H9 (cell line): Measurements from ENCODE around the gene LASP1NB.

Experiments
- DNase-seq: peaks from one replicate; pipeline ENCODE4 v3.0.0-alpha.2; 2017
- H2AFZ ChIP-seq: one replicate; pipeline ENCODE4 v1.6.1; 2013; ENCODE audit warnings: mild to moderate bottlenecking, low read length, control low read depth, moderate library complexity
- H2AK5ac ChIP-seq: 2 replicates; pipeline ENCODE4 v1.6.1; 2013; ENCODE audit warnings: low read length, control low read depth, mixed read lengths; ENCODE audit not compliant: insufficient read length
- H2BK120ac ChIP-seq: one replicate; pipeline ENCODE4 v1.6.1; 2013; ENCODE audit warnings: low read depth, mild to moderate bottlenecking, low read length, control low read depth, inconsistent platforms; ENCODE audit not compliant: poor library complexity, severe bottlenecking
- H2BK12ac ChIP-seq: 2 replicates; pipeline ENCODE4 v1.6.1; 2013; ENCODE audit warnings: low read length, control low read depth, mixed read lengths, low read depth; ENCODE audit not compliant: insufficient read length
- H2BK15ac ChIP-seq: 2 replicates; pipeline ENCODE4 v1.6.1; 2013; ENCODE audit warnings: low read depth, low read length, control low read depth
- H2BK20ac ChIP-seq: one replicate; pipeline ENCODE4 v1.6.1; 2013; ENCODE audit warnings: low read depth, mild to moderate bottlenecking, low read length, control low read depth, inconsistent platforms; ENCODE audit not compliant: poor library complexity, severe bottlenecking
- H2BK5ac ChIP-seq: 2 replicates; pipeline ENCODE4 v1.6.1; 2013; ENCODE audit warnings: low read length, control low read depth, mixed read lengths; ENCODE audit not compliant: insufficient read length
- H3K14ac ChIP-seq: 2 replicates; pipeline ENCODE4 v1.6.1; 2013; ENCODE audit warnings: low read length, control low read depth; ENCODE audit not compliant: insufficient read depth
- H3K18ac ChIP-seq: 2 replicates; pipeline ENCODE4 v1.6.1; 2013; ENCODE audit warnings: low read depth, mild to moderate bottlenecking, mixed read lengths, low read length, control low read depth; ENCODE audit not compliant: insufficient read length
- H3K23ac ChIP-seq: 2 replicates; pipeline ENCODE4 v1.6.1; 2013; ENCODE audit warnings: low read length, control low read depth, mixed read lengths, low read depth; ENCODE audit not compliant: insufficient read length
- H3K23me2 ChIP-seq: 2 replicates; pipeline ENCODE4 v1.6.1; 2013; ENCODE audit warnings: low read depth, mild to moderate bottlenecking, mixed read lengths, low read length, control low read depth; ENCODE audit not compliant: insufficient read length, poor library complexity, severe bottlenecking
- H3K27ac ChIP-seq: 2 replicates; pipeline ENCODE4 v1.5.1; 2013; ENCODE audit warnings: low read length, control low read depth, mixed read lengths, low read depth; ENCODE audit not compliant: insufficient read length
- H3K27me3 ChIP-seq: 2 replicates; pipeline ENCODE4 v1.6.1; 2013; ENCODE audit warnings: low read length, control low read depth, inconsistent platforms; ENCODE audit not compliant: insufficient read depth
- H3K4ac ChIP-seq: 2 replicates; pipeline ENCODE4 v1.6.1; 2013; ENCODE audit warnings: low read depth, mild to moderate bottlenecking, control low read depth, inconsistent platforms, low read length, moderate library complexity
- H3K4me1 ChIP-seq: 2 replicates; pipeline ENCODE4 v1.6.1; 2013; ENCODE audit warnings: low read length, control low read depth, inconsistent platforms; ENCODE audit not compliant: insufficient read depth
- H3K4me2 ChIP-seq: 2 replicates; pipeline ENCODE4 v1.6.1; 2013; ENCODE audit warnings: low read length, control low read depth, mixed read lengths; ENCODE audit not compliant: insufficient read length, insufficient read depth
- H3K56ac ChIP-seq: 2 replicates; pipeline ENCODE4 v1.6.1; 2013; ENCODE audit warnings: low read depth, mild to moderate bottlenecking, mixed read lengths, low read length, control low read depth; ENCODE audit not compliant: insufficient read length
- H3K79me1 ChIP-seq: 2 replicates; pipeline ENCODE4 v1.6.1; 2013; ENCODE audit warnings: low read depth, mild to moderate bottlenecking, moderate library complexity, low read length, control low read depth, inconsistent platforms; ENCODE audit not compliant: insufficient read depth, poor library complexity, severe bottlenecking
- H3K79me2 ChIP-seq: 2 replicates; pipeline ENCODE4 v1.6.1; 2013; ENCODE audit warnings: low read length, control low read depth, inconsistent platforms; ENCODE audit not compliant: insufficient read depth
- H3K9ac ChIP-seq: 2 replicates; pipeline ENCODE4 v1.6.1; 2013; ENCODE audit warnings: low read length, control low read depth, mixed read lengths; ENCODE audit not compliant: insufficient read length; ENCODE audit errors: extremely low read depth
- H3K9me3 ChIP-seq: one replicate; pipeline ENCODE4 v1.6.1; 2013; ENCODE audit warnings: low read depth, low read length, inconsistent platforms; ENCODE audit not compliant: control insufficient read depth
- H3T11ph ChIP-seq: one replicate; pipeline ENCODE4 v1.6.1; 2013; ENCODE audit warnings: mild to moderate bottlenecking, low read length, control low read depth, inconsistent platforms
- H4K20me1 ChIP-seq: one replicate; pipeline ENCODE4 v1.6.1; 2013; ENCODE audit not compliant: control insufficient read depth, insufficient read length, insufficient read depth
- H4K5ac ChIP-seq: 2 replicates; pipeline ENCODE4 v1.6.1; 2013; ENCODE audit warnings: low read depth, mild to moderate bottlenecking, mixed read lengths, low read length, control low read depth; ENCODE audit not compliant: insufficient read length
- H4K8ac ChIP-seq: replicated peaks from 2 replicates; pipeline ENCODE4 v1.6.1; 2013; ENCODE audit warnings: low read length, control low read depth, mixed read lengths, low read depth; ENCODE audit not compliant: insufficient read length
- H4K91ac ChIP-seq: 2 replicates; pipeline ENCODE4 v1.6.1; 2013; ENCODE audit warnings: low read depth, mild to moderate bottlenecking, moderate library complexity, mixed read lengths, low read length, control low read depth; ENCODE audit not compliant: insufficient read length
- H3K27ac Mint-ChIP-seq, 3 experiments: 2 replicates in 2 of 3; 3 replicates in 1 of 3; pipeline ENCODE4 v1.8.0; 2020 to 2021; ENCODE audit warnings: mixed read lengths in 3 of 3, mild to moderate bottlenecking in 1 of 3, moderate library complexity in 1 of 3
- H3K27me3 Mint-ChIP-seq: 2 replicates; pipeline ENCODE4 v1.8.0; 2021; ENCODE audit warnings: low read depth, mild to moderate bottlenecking, moderate library complexity, mixed read lengths
- H3K36me3 Mint-ChIP-seq, 3 experiments: 2 replicates in 2 of 3; 3 replicates in 1 of 3; pipeline ENCODE4 v1.8.0; 2020 to 2021; ENCODE audit warnings: low read depth in 3 of 3, mixed read lengths in 3 of 3; ENCODE audit not compliant: insufficient read depth in 1 of 3
- H3K4me1 Mint-ChIP-seq, 2 experiments: 2 replicates each; pipeline ENCODE4 v1.8.0; 2020; ENCODE audit warnings: mixed read lengths in 2 of 2
- H3K4me3 Mint-ChIP-seq, 2 experiments: 2 replicates in 1 of 2; 3 replicates in 1 of 2; pipeline ENCODE4 v1.8.0; 2020 to 2021; ENCODE audit warnings: mild to moderate bottlenecking in 2 of 2, mixed read lengths in 2 of 2, moderate library complexity in 1 of 2
- H3K9me3 Mint-ChIP-seq, 2 experiments: 2 replicates in 1 of 2; 3 replicates in 1 of 2; pipeline ENCODE4 v1.8.0; 2020; ENCODE audit warnings: mild to moderate bottlenecking in 2 of 2, mixed read lengths in 2 of 2, moderate library complexity in 1 of 2
- CTCF ChIP-seq: fragments of 200-600 bp; sonication (generic); conservative IDR thresholded peaks from 3 replicates; pipeline ENCODE4 v1.8.0; 2021; ENCODE audit warnings: antibody characterized with exemption, mild to moderate bottlenecking
- WGBS: extraction: QIAGEN DNeasy Blood & Tissue Kit; methylation state at CpG from one replicate; pipeline ENCODE4 v1.1.7; 2013; ENCODE audit warnings: missing lambda C conversion rate, low lambda C conversion rate, mixed read lengths; ENCODE audit not compliant: insufficient read length; ENCODE audit errors: extremely low coverage; 5-methylcytosine and 5-hydroxymethylcytosine counted together

The LASP1NB gene

GRCh38 chr17:38969281-38969680 lies 43.9 kb downstream of the LASP1NB start:
- H3K4me3 Mint-ChIP-seq: no peak overlapping the region
- H3K9me3 Mint-ChIP-seq: peaks cover 0 to 5% of the 10 kb centered on the region in 2 experiments; a peak in 1 of 5 replicates
- Histone ChIP-seq H3K4me2 (no peak overlapping the region), H2AK5ac (no peak overlapping the region), H3K14ac (no peak overlapping the region), H2BK5ac (no peak overlapping the region), H2AFZ (no peak overlapping the region), H3K27ac (no peak overlapping the region), H3K79me1 (no peaks in the 10 kb centered on the region), H3K4ac (no peak overlapping the region), H2BK15ac (no peak overlapping the region), H3K56ac (no peak overlapping the region), H4K91ac (no peak overlapping the region), H3K27me3 (no peaks in the 10 kb centered on the region), H3K23ac (no peak overlapping the region), H3K23me2 (no peaks in the 10 kb centered on the region), H3T11ph (no peak overlapping the region), H3K9me3 (no peaks in the 10 kb centered on the region), H4K5ac (no peak overlapping the region), H4K20me1 (no peaks in the 10 kb centered on the region), H3K18ac (no peak overlapping the region), H3K9ac (no peak overlapping the region), H2BK12ac (no peak overlapping the region), H2BK20ac (no peak overlapping the region), H3K79me2 (no peaks in the 10 kb centered on the region), H4K8ac (no peak overlapping the region), H2BK120ac (no peak overlapping the region), H3K4me1 (no peaks in the 10 kb centered on the region)
- no peak for TF ChIP-seq CTCF
- WGBS: no CpG with 5 or more reads among the region's 4 CpGs
- DNase-seq: no peak
- peaks cover 12 to 27% of the 10 kb centered on the region in 2 experiments for H3K4me1 Mint-ChIP-seq
- H3K36me3 Mint-ChIP-seq: 0 out of 7 replicates have a peak, but pooled peaks cover 0 to 6% (median 0%) of the 10 kb centered on the region in 3 experiments
- H3K27me3 Mint-ChIP-seq: no peaks in the 10 kb centered on the region
- no peak overlapping the region for H3K27ac Mint-ChIP-seq
